Neural cell (in vitro differentiated cells): ENCODE results near the gene P3R3URF. TPM values are rescaled to one million over a fixed set of nuclear protein-coding genes. Genes with fewer than 3 reads are reported as not detected.

Experiments used
- H2AFZ ChIP-seq: fragments of 200-600, 300-800 bp; sonication (generic), shearing (Covaris generic); 2 replicates; pipeline ENCODE4 v1.6.0; 2014; ENCODE audit warnings: low read depth, mild to moderate bottlenecking, antibody characterized with exemption, low read length, moderate library complexity
- H3F3A ChIP-seq: fragments of 200-600 bp; shearing (Covaris generic); 2 replicates; pipeline ENCODE4 v1.6.1; 2016; ENCODE audit warnings: mild to moderate bottlenecking, moderate library complexity, mixed read lengths, antibody characterized with exemption, low read length; ENCODE audit not compliant: insufficient read depth, poor library complexity, severe bottlenecking
- H3K27ac ChIP-seq: fragments of 200-600, 300-800 bp; sonication (generic), shearing (Covaris generic); 2 replicates; pipeline ENCODE4 v1.5.1; 2014; ENCODE audit warnings: mild to moderate bottlenecking, low read length, moderate library complexity
- H3K27me3 ChIP-seq: fragments of 300-800, 200-600 bp; sonication (generic), shearing (Covaris generic); 2 replicates; pipeline ENCODE4 v1.6.0; 2014; ENCODE audit warnings: mild to moderate bottlenecking, low read depth, low read length, moderate library complexity; ENCODE audit not compliant: insufficient read depth
- H3K36me3 ChIP-seq: fragments of 300-800, 200-600 bp; sonication (generic), shearing (Covaris generic); 2 replicates; pipeline ENCODE4 v1.5.1; 2014; ENCODE audit warnings: mild to moderate bottlenecking, antibody characterized with exemption, low read length, moderate library complexity; ENCODE audit not compliant: insufficient read depth
- H3K4me2 ChIP-seq: fragments of 300-800, 200-600 bp; sonication (generic), shearing (Covaris generic); 2 replicates; pipeline ENCODE4 v1.6.0; 2014; ENCODE audit warnings: mild to moderate bottlenecking, low read length
- H3K4me3 ChIP-seq: fragments of 300-800, 200-600 bp; sonication (generic), shearing (Covaris generic); 2 replicates; pipeline ENCODE4 v1.5.1; 2014; ENCODE audit warnings: mild to moderate bottlenecking, low read length, moderate library complexity
- H3K79me2 ChIP-seq: fragments of 200-600 bp; shearing (Covaris generic); replicated peaks from 2 replicates; pipeline ENCODE4 v1.6.0; 2014; ENCODE audit warnings: mild to moderate bottlenecking, low read length, moderate library complexity; ENCODE audit not compliant: insufficient read depth
- H3K9ac ChIP-seq: fragments of 300-800, 200-600 bp; sonication (generic), shearing (Covaris generic); 2 replicates; pipeline ENCODE4 v1.6.1; 2016; ENCODE audit warnings: mild to moderate bottlenecking, low read length, mixed read lengths
- H3K9me2 ChIP-seq: fragments of 200-600 bp; shearing (Covaris generic); 2 replicates; pipeline ENCODE4 v1.6.1; 2016; ENCODE audit warnings: mild to moderate bottlenecking, low read length, mixed read lengths; ENCODE audit not compliant: insufficient read depth
- H3K9me3 ChIP-seq: fragments of 200-600, 300-800 bp; sonication (generic), shearing (Covaris generic); 2 replicates; pipeline ENCODE4 v1.6.1; 2016; ENCODE audit warnings: mild to moderate bottlenecking, mixed run types, low read length, moderate library complexity, mixed read lengths
- H4K20me1 ChIP-seq: fragments of 200-600 bp; shearing (Covaris generic); 2 replicates; pipeline ENCODE4 v1.6.1; 2016; ENCODE audit warnings: mild to moderate bottlenecking, mixed run types; ENCODE audit not compliant: insufficient read depth
- CTCF ChIP-seq: fragments of 450-650 bp; IDR thresholded peaks from 2 replicates; pipeline ENCODE4 v1.5.1; 2014; ENCODE audit warnings: antibody characterized with exemption, mild to moderate bottlenecking, moderate library complexity; ENCODE audit not compliant: poor library complexity, severe bottlenecking
- EP300 ChIP-seq: fragments of 450-650 bp; conservative IDR thresholded peaks from 2 replicates; pipeline ENCODE4 v1.6.1; 2014; ENCODE audit warnings: antibody characterized with exemption, mild to moderate bottlenecking, moderate library complexity; ENCODE audit not compliant: poor library complexity, severe bottlenecking
- EZH2 ChIP-seq: fragments of 200-600, 300-800 bp; shearing (Covaris generic), sonication (generic); IDR thresholded peaks from 2 replicates; pipeline ENCODE4 v1.6.1; 2014; ENCODE audit warnings: antibody characterized with exemption, low read length, borderline replicate concordance, mild to moderate bottlenecking; ENCODE audit not compliant: insufficient read depth, poor library complexity, severe bottlenecking
- MXI1 ChIP-seq: fragments of 450-650 bp; conservative IDR thresholded peaks from 2 replicates; pipeline ENCODE4 v1.6.1; 2014; ENCODE audit warnings: antibody characterized with exemption, mild to moderate bottlenecking; ENCODE audit not compliant: poor library complexity, severe bottlenecking
- POLR2AphosphoS5 ChIP-seq: IDR thresholded peaks from 2 replicates; pipeline ENCODE4 v1.6.1; 2012
- RAD21 ChIP-seq: fragments of 450-650 bp; conservative IDR thresholded peaks from 2 replicates; pipeline ENCODE4 v1.6.1; 2014; ENCODE audit warnings: antibody characterized with exemption, mild to moderate bottlenecking, moderate library complexity
- REST ChIP-seq: IDR thresholded peaks from 2 replicates; pipeline ENCODE4 v1.6.1; 2012; ENCODE audit warnings: borderline replicate concordance
- SMC3 ChIP-seq: fragments of 450-650 bp; conservative IDR thresholded peaks from 2 replicates; pipeline ENCODE4 v1.6.1; 2014; ENCODE audit warnings: antibody characterized with exemption, mild to moderate bottlenecking, moderate library complexity; ENCODE audit not compliant: poor library complexity
- TAF1 ChIP-seq: IDR thresholded peaks from 2 replicates; pipeline ENCODE4 v1.6.1; 2012; ENCODE audit warnings: low read depth
- polyA plus RNA-seq: library from polyadenylated mRNA; depleted of rRNA; stranded (reverse); fragments of >200 nt; gene quantifications from 2 replicates; pipeline ENCODE4 v1.2.3, GENCODE V29; 2014

The P3R3URF gene
- polyA plus RNA-seq, 1 donor from 2014 or later = not detected

GRCh38 chr1:46181343-46182260 lies 5.3 kb upstream of the P3R3URF start:
- Histone ChIP-seq H2AFZ (no peak overlapping the region), H3K4me2 (no peak overlapping the region), H3K79me2 (no peaks in the 10 kb centered on the region), H3K9ac (no peak overlapping the region), H3K9me3 (no peaks in the 10 kb centered on the region), H3K9me2 (no peaks in the 10 kb centered on the region), H3K27ac (no peak overlapping the region), H3K4me3 (no peak overlapping the region), H4K20me1 (no peaks in the 10 kb centered on the region), H3F3A (no peaks in the 10 kb centered on the region), H3K36me3 (no peaks in the 10 kb centered on the region), H3K27me3 (no peaks in the 10 kb centered on the region)
- no peak for TF ChIP-seq POLR2AphosphoS5
- TF ChIP-seq RAD21 = no peak
- TF ChIP-seq EP300 = no peak
- no peak for TF ChIP-seq MXI1
- no peak for TF ChIP-seq TAF1
- no peak for TF ChIP-seq SMC3
- no peak for TF ChIP-seq CTCF
- TF ChIP-seq REST = no peak
- TF ChIP-seq EZH2 = no peak

- no peaks in the 10 kb centered on the region for H4K20me1 ChIP-seq
- H3K27me3 ChIP-seq = no peaks in the 10 kb centered on the region
- no peaks in the 10 kb centered on the region for H3K79me2 ChIP-seq
- H3F3A ChIP-seq = no peaks in the 10 kb centered on the region
- no peaks in the 10 kb centered on the region for H3K36me3 ChIP-seq
- H3K9me2 ChIP-seq = no peaks in the 10 kb centered on the region
- no peak overlapping the region for H2AFZ ChIP-seq
- peak overlapping the region; percentile 26 for H3K9ac ChIP-seq
- TF ChIP-seq EZH2 (no peak), SMC3 (no peak)
- no peak overlapping the region for H3K27ac ChIP-seq
- no peak overlapping the region for H3K4me3 ChIP-seq
- no peak overlapping the region for H3K4me2 ChIP-seq
- no peaks in the 10 kb centered on the region for H3K9me3 ChIP-seq
Observed at GRCh38 chr1:46180082-46180616, 3.9 kb upstream of the P3R3URF start.
